ENCODE results near the gene PPHLN1.

- TF ChIP-seq CTCF (IDR thresholded peaks at IDR 0.05) (no peak), POLR2A (IDR thresholded peaks at IDR 0.05) (no peak)
Measured at GRCh38 chr12:42309996-42310395, 16.0 kb upstream of the PPHLN1 start.

Data from lower leg skin (tissue), 3 donors.